ENCODE measurements around the gene FH. TPM values are rescaled to one million over a fixed set of nuclear protein-coding genes. Genes with fewer than 3 reads are reported as not detected.

Gene FH
- total and polyA plus RNA-seq, 2 experiments from 2014 or later, result 56.2 to 69.8 TPM

DNA sequence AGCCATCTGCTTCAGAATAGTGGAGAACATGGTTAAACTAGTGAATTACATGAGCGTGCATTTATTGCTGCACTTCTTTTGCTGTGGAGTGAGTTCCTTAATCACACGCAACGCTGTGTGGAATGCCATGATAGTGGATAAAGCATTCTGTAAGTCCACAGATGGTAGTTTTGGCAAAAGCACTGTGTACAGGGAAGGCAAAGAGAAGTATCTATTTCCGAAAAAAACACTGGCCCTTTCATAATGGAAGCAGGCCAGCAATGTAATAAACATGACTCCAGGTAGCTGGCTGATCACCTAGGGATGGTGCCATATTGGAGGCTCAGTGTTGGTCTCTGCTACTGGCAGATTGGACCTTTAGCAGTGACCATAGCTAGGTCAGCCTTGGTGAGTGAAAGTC lies 67.6 kb downstream of the FH start:
- H3K27ac Mint-ChIP-seq, result no peak overlapping the region
- no peaks in the 10 kb centered on the region for H3F3A ChIP-seq (replicated peaks; ENCODE audit: low read depth)
- TF ChIP-seq ZNF114 (CRISPR knock-in tag; IDR thresholded peaks at IDR 0.05), result no peak
- no peak for TF ChIP-seq ZNF331 (CRISPR knock-in tag; IDR thresholded peaks at IDR 0.05; ENCODE audit: low read depth)
- no peak for TF ChIP-seq EZH2phosphoT487 (IDR thresholded peaks at IDR 0.05; ENCODE audit: unreplicated experiment)
- TF ChIP-seq, protein P1, sequence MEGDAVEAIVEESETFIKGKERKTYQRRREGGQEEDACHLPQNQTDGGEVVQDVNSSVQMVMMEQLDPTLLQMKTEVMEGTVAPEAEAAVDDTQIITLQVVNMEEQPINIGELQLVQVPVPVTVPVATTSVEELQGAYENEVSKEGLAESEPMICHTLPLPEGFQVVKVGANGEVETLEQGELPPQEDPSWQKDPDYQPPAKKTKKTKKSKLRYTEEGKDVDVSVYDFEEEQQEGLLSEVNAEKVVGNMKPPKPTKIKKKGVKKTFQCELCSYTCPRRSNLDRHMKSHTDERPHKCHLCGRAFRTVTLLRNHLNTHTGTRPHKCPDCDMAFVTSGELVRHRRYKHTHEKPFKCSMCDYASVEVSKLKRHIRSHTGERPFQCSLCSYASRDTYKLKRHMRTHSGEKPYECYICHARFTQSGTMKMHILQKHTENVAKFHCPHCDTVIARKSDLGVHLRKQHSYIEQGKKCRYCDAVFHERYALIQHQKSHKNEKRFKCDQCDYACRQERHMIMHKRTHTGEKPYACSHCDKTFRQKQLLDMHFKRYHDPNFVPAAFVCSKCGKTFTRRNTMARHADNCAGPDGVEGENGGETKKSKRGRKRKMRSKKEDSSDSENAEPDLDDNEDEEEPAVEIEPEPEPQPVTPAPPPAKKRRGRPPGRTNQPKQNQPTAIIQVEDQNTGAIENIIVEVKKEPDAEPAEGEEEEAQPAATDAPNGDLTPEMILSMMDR (conservative IDR thresholded peaks at IDR 0.05; ENCODE audit: low read depth in 2 of 2), result no peak
- no peak for TF ChIP-seq JUNB (IDR thresholded peaks at IDR 0.05; ENCODE audit: unreplicated experiment)
- TF ChIP-seq CREB1 (CRISPR knock-in tag; IDR thresholded peaks at IDR 0.05; ENCODE audit: low read depth), result no peak
- TF ChIP-seq POLR2AphosphoS5 (IDR thresholded peaks at IDR 0.05; ENCODE audit: low read depth), result no peak
- TF ChIP-seq, protein P2, sequence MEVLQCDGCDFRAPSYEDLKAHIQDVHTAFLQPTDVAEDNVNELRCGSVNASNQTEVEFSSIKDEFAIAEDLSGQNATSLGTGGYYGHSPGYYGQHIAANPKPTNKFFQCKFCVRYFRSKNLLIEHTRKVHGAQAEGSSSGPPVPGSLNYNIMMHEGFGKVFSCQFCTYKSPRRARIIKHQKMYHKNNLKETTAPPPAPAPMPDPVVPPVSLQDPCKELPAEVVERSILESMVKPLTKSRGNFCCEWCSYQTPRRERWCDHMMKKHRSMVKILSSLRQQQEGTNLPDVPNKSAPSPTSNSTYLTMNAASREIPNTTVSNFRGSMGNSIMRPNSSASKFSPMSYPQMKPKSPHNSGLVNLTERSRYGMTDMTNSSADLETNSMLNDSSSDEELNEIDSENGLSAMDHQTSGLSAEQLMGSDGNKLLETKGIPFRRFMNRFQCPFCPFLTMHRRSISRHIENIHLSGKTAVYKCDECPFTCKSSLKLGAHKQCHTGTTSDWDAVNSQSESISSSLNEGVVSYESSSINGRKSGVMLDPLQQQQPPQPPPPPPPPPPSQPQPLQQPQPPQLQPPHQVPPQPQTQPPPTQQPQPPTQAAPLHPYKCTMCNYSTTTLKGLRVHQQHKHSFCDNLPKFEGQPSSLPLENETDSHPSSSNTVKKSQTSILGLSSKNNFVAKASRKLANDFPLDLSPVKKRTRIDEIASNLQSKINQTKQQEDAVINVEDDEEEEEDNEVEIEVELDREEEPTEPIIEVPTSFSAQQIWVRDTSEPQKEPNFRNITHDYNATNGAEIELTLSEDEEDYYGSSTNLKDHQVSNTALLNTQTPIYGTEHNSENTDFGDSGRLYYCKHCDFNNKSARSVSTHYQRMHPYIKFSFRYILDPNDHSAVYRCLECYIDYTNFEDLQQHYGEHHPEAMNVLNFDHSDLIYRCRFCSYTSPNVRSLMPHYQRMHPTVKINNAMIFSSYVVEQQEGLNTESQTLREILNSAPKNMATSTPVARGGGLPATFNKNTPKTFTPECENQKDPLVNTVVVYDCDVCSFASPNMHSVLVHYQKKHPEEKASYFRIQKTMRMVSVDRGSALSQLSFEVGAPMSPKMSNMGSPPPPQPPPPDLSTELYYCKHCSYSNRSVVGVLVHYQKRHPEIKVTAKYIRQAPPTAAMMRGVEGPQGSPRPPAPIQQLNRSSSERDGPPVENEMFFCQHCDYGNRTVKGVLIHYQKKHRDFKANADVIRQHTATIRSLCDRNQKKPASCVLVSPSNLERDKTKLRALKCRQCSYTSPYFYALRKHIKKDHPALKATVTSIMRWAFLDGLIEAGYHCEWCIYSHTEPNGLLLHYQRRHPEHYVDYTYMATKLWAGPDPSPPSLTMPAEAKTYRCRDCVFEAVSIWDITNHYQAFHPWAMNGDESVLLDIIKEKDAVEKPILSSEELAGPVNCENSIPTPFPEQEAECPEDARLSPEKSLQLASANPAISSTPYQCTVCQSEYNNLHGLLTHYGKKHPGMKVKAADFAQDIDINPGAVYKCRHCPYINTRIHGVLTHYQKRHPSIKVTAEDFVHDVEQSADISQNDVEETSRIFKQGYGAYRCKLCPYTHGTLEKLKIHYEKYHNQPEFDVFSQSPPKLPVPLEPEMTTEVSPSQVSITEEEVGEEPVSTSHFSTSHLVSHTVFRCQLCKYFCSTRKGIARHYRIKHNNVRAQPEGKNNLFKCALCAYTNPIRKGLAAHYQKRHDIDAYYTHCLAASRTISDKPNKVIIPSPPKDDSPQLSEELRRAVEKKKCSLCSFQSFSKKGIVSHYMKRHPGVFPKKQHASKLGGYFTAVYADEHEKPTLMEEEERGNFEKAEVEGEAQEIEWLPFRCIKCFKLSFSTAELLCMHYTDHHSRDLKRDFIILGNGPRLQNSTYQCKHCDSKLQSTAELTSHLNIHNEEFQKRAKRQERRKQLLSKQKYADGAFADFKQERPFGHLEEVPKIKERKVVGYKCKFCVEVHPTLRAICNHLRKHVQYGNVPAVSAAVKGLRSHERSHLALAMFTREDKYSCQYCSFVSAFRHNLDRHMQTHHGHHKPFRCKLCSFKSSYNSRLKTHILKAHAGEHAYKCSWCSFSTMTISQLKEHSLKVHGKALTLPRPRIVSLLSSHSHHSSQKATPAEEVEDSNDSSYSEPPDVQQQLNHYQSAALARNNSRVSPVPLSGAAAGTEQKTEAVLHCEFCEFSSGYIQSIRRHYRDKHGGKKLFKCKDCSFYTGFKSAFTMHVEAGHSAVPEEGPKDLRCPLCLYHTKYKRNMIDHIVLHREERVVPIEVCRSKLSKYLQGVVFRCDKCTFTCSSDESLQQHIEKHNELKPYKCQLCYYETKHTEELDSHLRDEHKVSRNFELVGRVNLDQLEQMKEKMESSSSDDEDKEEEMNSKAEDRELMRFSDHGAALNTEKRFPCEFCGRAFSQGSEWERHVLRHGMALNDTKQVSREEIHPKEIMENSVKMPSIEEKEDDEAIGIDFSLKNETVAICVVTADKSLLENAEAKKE (CRISPR knock-in tag; IDR thresholded peaks at IDR 0.05), result no peak
- TF ChIP-seq, protein P3, sequence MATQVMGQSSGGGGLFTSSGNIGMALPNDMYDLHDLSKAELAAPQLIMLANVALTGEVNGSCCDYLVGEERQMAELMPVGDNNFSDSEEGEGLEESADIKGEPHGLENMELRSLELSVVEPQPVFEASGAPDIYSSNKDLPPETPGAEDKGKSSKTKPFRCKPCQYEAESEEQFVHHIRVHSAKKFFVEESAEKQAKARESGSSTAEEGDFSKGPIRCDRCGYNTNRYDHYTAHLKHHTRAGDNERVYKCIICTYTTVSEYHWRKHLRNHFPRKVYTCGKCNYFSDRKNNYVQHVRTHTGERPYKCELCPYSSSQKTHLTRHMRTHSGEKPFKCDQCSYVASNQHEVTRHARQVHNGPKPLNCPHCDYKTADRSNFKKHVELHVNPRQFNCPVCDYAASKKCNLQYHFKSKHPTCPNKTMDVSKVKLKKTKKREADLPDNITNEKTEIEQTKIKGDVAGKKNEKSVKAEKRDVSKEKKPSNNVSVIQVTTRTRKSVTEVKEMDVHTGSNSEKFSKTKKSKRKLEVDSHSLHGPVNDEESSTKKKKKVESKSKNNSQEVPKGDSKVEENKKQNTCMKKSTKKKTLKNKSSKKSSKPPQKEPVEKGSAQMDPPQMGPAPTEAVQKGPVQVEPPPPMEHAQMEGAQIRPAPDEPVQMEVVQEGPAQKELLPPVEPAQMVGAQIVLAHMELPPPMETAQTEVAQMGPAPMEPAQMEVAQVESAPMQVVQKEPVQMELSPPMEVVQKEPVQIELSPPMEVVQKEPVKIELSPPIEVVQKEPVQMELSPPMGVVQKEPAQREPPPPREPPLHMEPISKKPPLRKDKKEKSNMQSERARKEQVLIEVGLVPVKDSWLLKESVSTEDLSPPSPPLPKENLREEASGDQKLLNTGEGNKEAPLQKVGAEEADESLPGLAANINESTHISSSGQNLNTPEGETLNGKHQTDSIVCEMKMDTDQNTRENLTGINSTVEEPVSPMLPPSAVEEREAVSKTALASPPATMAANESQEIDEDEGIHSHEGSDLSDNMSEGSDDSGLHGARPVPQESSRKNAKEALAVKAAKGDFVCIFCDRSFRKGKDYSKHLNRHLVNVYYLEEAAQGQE (IDR thresholded peaks at IDR 0.05; ENCODE audit: unreplicated experiment), result no peak
- TF ChIP-seq EZH2 (IDR thresholded peaks at IDR 0.05; ENCODE audit: low read depth, unreplicated experiment), result no peak
- TF ChIP-seq STAT1 (IDR thresholded peaks at IDR 0.05; ENCODE audit: unreplicated experiment), result no peak
- TF ChIP-seq NANOG (IDR thresholded peaks at IDR 0.05; ENCODE audit: borderline replicate concordance), result no peak
- TF ChIP-seq, protein P4, sequence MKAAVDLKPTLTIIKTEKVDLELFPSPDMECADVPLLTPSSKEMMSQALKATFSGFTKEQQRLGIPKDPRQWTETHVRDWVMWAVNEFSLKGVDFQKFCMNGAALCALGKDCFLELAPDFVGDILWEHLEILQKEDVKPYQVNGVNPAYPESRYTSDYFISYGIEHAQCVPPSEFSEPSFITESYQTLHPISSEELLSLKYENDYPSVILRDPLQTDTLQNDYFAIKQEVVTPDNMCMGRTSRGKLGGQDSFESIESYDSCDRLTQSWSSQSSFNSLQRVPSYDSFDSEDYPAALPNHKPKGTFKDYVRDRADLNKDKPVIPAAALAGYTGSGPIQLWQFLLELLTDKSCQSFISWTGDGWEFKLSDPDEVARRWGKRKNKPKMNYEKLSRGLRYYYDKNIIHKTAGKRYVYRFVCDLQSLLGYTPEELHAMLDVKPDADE (IDR thresholded peaks at IDR 0.05), result no peak
- H3K27ac ChIP-seq (ENCODE audit: low read depth), result no peak overlapping the region
- peaks cover 16% of the 10 kb centered on the region for H3K27me3 ChIP-seq (ENCODE audit: insufficient read depth)
- DNase-seq (ENCODE audit: low spot score) (no peak), ATAC-seq (no peak)
- H3K36me3 ChIP-seq (ENCODE audit: insufficient read depth), result no peaks in the 10 kb centered on the region
- H4K20me1 ChIP-seq (replicated peaks; ENCODE audit: insufficient read depth), result no peaks in the 10 kb centered on the region
- H3K4me2 ChIP-seq, result no peak overlapping the region
- no peaks in the 10 kb centered on the region for H3K36me3 Mint-ChIP-seq (ENCODE audit: low read depth)
- peaks cover 8% of the 10 kb centered on the region for H3K27me3 Mint-ChIP-seq (ENCODE audit: insufficient read depth, low read depth, poor library complexity)
- no peaks in the 10 kb centered on the region for H3K79me2 ChIP-seq (replicated peaks; ENCODE audit: insufficient read depth)
- no peaks in the 10 kb centered on the region for H3K4me1 Mint-ChIP-seq
- H3K4me3 Mint-ChIP-seq, result no peak overlapping the region
- H3K9me3 Mint-ChIP-seq, result no peaks in the 10 kb centered on the region
- no peak overlapping the region for H3K4me3 ChIP-seq
- no peak overlapping the region for H2AFZ ChIP-seq
- 0 out of 2 replicates have a peak, but pooled peaks cover 12% of the 10 kb centered on the region for H3K9me2 ChIP-seq (ENCODE audit: insufficient read depth)
- no peaks in the 10 kb centered on the region for H3K4me1 ChIP-seq (ENCODE audit: insufficient read depth)
